ENCODE results near the gene NAPA. TPM values are rescaled to one million over a fixed set of nuclear protein-coding genes. Genes with fewer than 3 reads are reported as not detected.

The NAPA gene
- polyA plus RNA-seq, 1 donor from 2014 or later = 100 TPM

DNA sequence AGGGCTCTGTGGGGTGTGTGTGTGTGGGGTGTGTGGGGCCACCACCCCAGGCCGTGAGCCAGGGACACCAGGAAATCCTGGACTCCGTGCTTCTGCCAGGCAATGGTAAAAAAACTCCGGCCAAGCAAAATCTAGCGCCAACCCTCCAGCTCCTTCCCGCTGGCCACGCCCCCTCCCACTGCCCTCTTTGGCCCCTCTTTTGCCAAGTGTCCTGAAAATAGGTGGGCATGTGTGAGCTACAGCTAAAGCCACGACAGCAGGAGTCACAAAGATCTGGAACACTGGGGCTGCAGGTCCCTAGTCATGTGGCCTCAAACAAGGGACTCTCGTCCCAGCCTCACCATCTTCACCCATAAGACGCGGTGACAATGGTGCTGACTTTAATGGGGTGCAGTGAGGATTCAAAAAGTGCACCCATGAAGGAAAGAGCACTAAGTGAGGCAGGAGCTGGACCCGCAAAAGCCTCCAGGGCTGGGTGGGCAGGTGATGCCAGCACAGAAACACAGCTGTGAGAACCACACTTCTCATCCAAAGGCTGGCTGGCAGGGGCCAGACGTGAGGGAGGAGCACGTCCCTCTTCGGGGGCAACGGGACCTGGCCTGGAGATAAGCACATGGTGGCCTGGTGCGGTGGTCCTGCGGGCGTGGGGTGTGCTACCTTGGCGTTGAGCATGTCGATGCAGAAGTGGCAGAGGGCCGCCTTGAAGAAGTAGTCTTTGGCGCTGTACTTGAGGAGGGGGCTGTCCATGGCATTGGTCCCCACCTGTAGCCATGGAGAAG is 23.3 kb downstream of the NAPA start:
- Histone ChIP-seq H3K36me3 (ENCODE audit: insufficient read depth, low read length) (no peaks in the 10 kb centered on the region), H4K20me1 (ENCODE audit: insufficient read depth) (no peaks in the 10 kb centered on the region), H3K79me2 (replicated peaks; ENCODE audit: insufficient read depth, low read length) (no peaks in the 10 kb centered on the region), H2AFZ (ENCODE audit: low read depth, low read length) (no peak overlapping the region), H3K9me3 (ENCODE audit: low read length) (no peaks in the 10 kb centered on the region), H3K27ac (ENCODE audit: low read length) (no peak overlapping the region), H3K4me2 (ENCODE audit: low read length) (no peak overlapping the region), H3K9ac (ENCODE audit: low read length) (no peak overlapping the region), H3K27me3 (ENCODE audit: insufficient read depth, low read depth, low read length) (no peaks in the 10 kb centered on the region), H3F3A (ENCODE audit: insufficient read depth, low read length, poor library complexity, severe bottlenecking) (no peaks in the 10 kb centered on the region), H3K9me2 (ENCODE audit: insufficient read depth, low read length) (no peaks in the 10 kb centered on the region), H3K4me3 (ENCODE audit: low read length) (no peak overlapping the region)
- no peak for TF ChIP-seq POLR2AphosphoS5 (IDR thresholded peaks at IDR 0.05)
- TF ChIP-seq MXI1 (conservative IDR thresholded peaks at IDR 0.05; ENCODE audit: poor library complexity, severe bottlenecking) = no peak
- TF ChIP-seq EP300 (conservative IDR thresholded peaks at IDR 0.05; ENCODE audit: poor library complexity, severe bottlenecking) = no peak
- TF ChIP-seq, protein P1, sequence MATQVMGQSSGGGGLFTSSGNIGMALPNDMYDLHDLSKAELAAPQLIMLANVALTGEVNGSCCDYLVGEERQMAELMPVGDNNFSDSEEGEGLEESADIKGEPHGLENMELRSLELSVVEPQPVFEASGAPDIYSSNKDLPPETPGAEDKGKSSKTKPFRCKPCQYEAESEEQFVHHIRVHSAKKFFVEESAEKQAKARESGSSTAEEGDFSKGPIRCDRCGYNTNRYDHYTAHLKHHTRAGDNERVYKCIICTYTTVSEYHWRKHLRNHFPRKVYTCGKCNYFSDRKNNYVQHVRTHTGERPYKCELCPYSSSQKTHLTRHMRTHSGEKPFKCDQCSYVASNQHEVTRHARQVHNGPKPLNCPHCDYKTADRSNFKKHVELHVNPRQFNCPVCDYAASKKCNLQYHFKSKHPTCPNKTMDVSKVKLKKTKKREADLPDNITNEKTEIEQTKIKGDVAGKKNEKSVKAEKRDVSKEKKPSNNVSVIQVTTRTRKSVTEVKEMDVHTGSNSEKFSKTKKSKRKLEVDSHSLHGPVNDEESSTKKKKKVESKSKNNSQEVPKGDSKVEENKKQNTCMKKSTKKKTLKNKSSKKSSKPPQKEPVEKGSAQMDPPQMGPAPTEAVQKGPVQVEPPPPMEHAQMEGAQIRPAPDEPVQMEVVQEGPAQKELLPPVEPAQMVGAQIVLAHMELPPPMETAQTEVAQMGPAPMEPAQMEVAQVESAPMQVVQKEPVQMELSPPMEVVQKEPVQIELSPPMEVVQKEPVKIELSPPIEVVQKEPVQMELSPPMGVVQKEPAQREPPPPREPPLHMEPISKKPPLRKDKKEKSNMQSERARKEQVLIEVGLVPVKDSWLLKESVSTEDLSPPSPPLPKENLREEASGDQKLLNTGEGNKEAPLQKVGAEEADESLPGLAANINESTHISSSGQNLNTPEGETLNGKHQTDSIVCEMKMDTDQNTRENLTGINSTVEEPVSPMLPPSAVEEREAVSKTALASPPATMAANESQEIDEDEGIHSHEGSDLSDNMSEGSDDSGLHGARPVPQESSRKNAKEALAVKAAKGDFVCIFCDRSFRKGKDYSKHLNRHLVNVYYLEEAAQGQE (IDR thresholded peaks at IDR 0.05; ENCODE audit: borderline replicate concordance) = no peak
- TF ChIP-seq EZH2 (IDR thresholded peaks at IDR 0.05; ENCODE audit: borderline replicate concordance, insufficient read depth, low read length, poor library complexity, severe bottlenecking) = no peak
- no peak for TF ChIP-seq TAF1 (IDR thresholded peaks at IDR 0.05; ENCODE audit: low read depth)
- no peak for TF ChIP-seq RAD21 (conservative IDR thresholded peaks at IDR 0.05)
- TF ChIP-seq, protein P2, sequence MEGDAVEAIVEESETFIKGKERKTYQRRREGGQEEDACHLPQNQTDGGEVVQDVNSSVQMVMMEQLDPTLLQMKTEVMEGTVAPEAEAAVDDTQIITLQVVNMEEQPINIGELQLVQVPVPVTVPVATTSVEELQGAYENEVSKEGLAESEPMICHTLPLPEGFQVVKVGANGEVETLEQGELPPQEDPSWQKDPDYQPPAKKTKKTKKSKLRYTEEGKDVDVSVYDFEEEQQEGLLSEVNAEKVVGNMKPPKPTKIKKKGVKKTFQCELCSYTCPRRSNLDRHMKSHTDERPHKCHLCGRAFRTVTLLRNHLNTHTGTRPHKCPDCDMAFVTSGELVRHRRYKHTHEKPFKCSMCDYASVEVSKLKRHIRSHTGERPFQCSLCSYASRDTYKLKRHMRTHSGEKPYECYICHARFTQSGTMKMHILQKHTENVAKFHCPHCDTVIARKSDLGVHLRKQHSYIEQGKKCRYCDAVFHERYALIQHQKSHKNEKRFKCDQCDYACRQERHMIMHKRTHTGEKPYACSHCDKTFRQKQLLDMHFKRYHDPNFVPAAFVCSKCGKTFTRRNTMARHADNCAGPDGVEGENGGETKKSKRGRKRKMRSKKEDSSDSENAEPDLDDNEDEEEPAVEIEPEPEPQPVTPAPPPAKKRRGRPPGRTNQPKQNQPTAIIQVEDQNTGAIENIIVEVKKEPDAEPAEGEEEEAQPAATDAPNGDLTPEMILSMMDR (IDR thresholded peaks at IDR 0.05; ENCODE audit: poor library complexity, severe bottlenecking) = no peak
- no peak for TF ChIP-seq SMC3 (conservative IDR thresholded peaks at IDR 0.05; ENCODE audit: poor library complexity)

DNA sequence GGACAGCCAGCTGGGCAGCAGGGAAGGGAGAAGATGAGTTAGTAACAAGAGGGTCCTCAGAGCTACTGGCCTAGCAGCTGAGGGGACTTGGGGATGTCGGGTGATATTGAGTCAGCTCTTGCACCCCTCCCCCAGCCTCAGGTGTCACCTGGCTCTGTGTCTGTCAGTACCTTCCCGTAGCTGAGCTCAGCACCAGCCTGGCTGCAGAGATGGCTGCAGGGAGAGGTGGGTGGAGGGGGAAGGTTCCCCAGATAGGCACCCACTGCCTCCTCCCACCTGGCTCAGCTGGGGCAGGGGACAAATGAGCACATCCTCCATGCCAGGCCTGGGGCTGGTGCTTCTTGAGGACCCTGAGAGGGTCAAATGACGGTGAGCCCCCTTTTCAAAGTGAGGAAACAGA is 24.0 kb downstream of the NAPA start:
- H3K27me3 ChIP-seq (ENCODE audit: insufficient read depth, low read depth, low read length) = no peaks in the 10 kb centered on the region
- H3K79me2 ChIP-seq (replicated peaks; ENCODE audit: insufficient read depth, low read length) = no peaks in the 10 kb centered on the region
- no peak for TF ChIP-seq TAF1 (IDR thresholded peaks at IDR 0.05; ENCODE audit: low read depth)
- TF ChIP-seq, protein P2 (IDR thresholded peaks at IDR 0.05; ENCODE audit: poor library complexity, severe bottlenecking) = no peak
- no peak for TF ChIP-seq SMC3 (conservative IDR thresholded peaks at IDR 0.05; ENCODE audit: poor library complexity)
- no peak overlapping the region for H3K4me3 ChIP-seq (ENCODE audit: low read length)
- H3K9me2 ChIP-seq (ENCODE audit: insufficient read depth, low read length) = no peaks in the 10 kb centered on the region
- no peak overlapping the region for H3K27ac ChIP-seq (ENCODE audit: low read length)
- H4K20me1 ChIP-seq (ENCODE audit: insufficient read depth) = no peaks in the 10 kb centered on the region
- H3K9ac ChIP-seq (ENCODE audit: low read length) = no peak overlapping the region
- H3K9me3 ChIP-seq (ENCODE audit: low read length) = no peaks in the 10 kb centered on the region
- no peaks in the 10 kb centered on the region for H3F3A ChIP-seq (ENCODE audit: insufficient read depth, low read length, poor library complexity, severe bottlenecking)
- H3K4me2 ChIP-seq (ENCODE audit: low read length) = no peak overlapping the region
- H3K36me3 ChIP-seq (ENCODE audit: insufficient read depth, low read length) = no peaks in the 10 kb centered on the region
- no peak overlapping the region for H2AFZ ChIP-seq (ENCODE audit: low read depth, low read length)
